PC-3 (cell line): Measurements from ENCODE around the gene KIF15.

Experiments
- CTCF ChIP-seq: fragments of 300-600 bp; sonication (generic); conservative IDR thresholded peaks from 2 replicates; pipeline ENCODE4 v1.5.1; 2017; ENCODE audit warnings: antibody characterized with exemption, low read depth, mild to moderate bottlenecking, low read length
- EZH2 ChIP-seq: fragments of 300-600 bp; sonication (generic); IDR thresholded peaks from one replicate; pipeline ENCODE4 v1.6.1; 2017; ENCODE audit warnings: antibody characterized with exemption, mild to moderate bottlenecking, low read length; ENCODE audit not compliant: unreplicated experiment

GRCh38 chr3:44729384-44729910 is 32.1 kb upstream of the KIF15 start, which contains the start of gene ZNF501:
- TF ChIP-seq CTCF (no peak), EZH2 (no peak)
